Fibroblast of villous mesenchyme (primary cell): ENCODE results near the gene PPARA. TPM values are rescaled to one million over a fixed set of nuclear protein-coding genes. Genes with fewer than 3 reads are reported as not detected.

Experiments
- DNase-seq: peaks from one replicate; pipeline ENCODE4 v3.0.0-alpha.2; 2010; ENCODE audit warnings: low read depth
- H3K4me3 ChIP-seq: 2 replicates; pipeline ENCODE4 v1.5.1; 2011; ENCODE audit warnings: low read depth, mild to moderate bottlenecking, low read length
- CTCF ChIP-seq: IDR thresholded peaks from 2 replicates; pipeline ENCODE4 v1.5.1; 2012; ENCODE audit warnings: low read depth, mild to moderate bottlenecking, low read length; ENCODE audit not compliant: insufficient read depth
- total RNA-seq: library from RNA; depleted of rRNA; stranded (reverse); fragments of >200 nt; gene quantifications from 2 replicates; pipeline ENCODE4 v1.2.3, GENCODE V29; 2012

Gene PPARA
- total RNA-seq, 1 donor = 14.2 TPM

- no peak overlapping the region for H3K4me3 ChIP-seq
- DNase-seq = no peak
- TF ChIP-seq CTCF = no peak
These were observed 4.0 kb upstream of the PPARA start for GRCh38 chr22:46146329-46146728.

- no peak for DNase-seq
- no peak overlapping the region for H3K4me3 ChIP-seq
- TF ChIP-seq CTCF = no peak
These were observed 3.3 kb upstream of the PPARA start for GRCh38 chr22:46147061-46147460.

GRCh38 chr22:46147471-46148267 lies 2.7 kb upstream of the PPARA start:
- DNase-seq = no peak
- H3K4me3 ChIP-seq = no peak overlapping the region
- TF ChIP-seq CTCF = no peak

GRCh38 chr22:46148336-46148735 lies 2.0 kb upstream of the PPARA start:
- DNase-seq = no peak
- H3K4me3 ChIP-seq = no peak overlapping the region
- TF ChIP-seq CTCF = no peak

- no peak for TF ChIP-seq CTCF
- H3K4me3 ChIP-seq = peak overlapping the region; percentile 78
- no peak for DNase-seq
These were observed 1.4 kb upstream of the PPARA start for GRCh38 chr22:46148816-46149511.

- H3K4me3 ChIP-seq = peak overlapping the region; percentile 78
- no peak for TF ChIP-seq CTCF
- peak; percentile 30 for DNase-seq
These were observed 753 bp upstream of the PPARA start for GRCh38 chr22:46149512-46150033.
